ENCODE results near the gene SLC6A8. TPM values are rescaled to one million over a fixed set of nuclear protein-coding genes. Genes with fewer than 3 reads are reported as not detected.
"Not testable (repeated sequence)": the region's sequence is repeated elsewhere in the genome, so short reads cannot be mapped to it uniquely, and the experiment has no call there.

Gene SLC6A8
- polyA plus RNA-seq, 1 experiment: 6.9 TPM

DNA sequence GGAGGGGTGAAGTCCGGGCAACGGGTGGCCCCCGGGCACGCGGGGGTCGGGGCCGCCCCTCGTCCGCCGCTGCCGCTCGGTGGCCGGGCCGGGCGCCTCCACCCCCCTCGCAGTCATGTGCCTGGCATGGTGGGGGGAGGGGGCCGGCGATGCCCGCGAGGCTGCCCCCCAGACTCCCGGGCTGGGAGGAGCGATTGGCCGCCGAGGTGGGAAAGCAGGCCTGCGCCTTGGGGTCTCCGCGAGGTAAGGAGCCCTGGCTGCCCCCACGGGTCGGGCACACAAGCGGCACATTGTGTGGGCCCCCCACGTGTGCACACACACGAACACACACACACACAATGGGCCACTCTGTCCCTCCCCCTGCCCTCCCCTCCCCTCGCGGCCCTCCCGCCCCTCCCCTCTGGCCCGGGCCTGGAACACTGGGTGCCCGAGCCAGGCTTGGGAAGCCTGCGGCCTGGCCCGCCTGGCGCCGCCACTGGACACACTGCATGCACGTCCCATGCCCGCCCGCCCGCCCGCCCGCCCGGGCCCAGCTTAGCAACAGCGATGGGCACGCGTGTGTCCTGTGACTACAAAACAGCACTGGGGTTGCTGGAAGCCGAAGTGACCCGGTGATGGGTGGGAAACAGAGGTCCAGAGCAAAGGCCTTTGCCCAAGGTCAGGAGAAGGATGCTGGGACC, 1.3 kb downstream of the SLC6A8 start:
- H3K27ac ChIP-seq (ENCODE audit: low read depth, low read length): no peak overlapping the region
- CTCF ChIA-PET: no interaction called here
- POLR2A ChIA-PET: no interaction called here

DNA sequence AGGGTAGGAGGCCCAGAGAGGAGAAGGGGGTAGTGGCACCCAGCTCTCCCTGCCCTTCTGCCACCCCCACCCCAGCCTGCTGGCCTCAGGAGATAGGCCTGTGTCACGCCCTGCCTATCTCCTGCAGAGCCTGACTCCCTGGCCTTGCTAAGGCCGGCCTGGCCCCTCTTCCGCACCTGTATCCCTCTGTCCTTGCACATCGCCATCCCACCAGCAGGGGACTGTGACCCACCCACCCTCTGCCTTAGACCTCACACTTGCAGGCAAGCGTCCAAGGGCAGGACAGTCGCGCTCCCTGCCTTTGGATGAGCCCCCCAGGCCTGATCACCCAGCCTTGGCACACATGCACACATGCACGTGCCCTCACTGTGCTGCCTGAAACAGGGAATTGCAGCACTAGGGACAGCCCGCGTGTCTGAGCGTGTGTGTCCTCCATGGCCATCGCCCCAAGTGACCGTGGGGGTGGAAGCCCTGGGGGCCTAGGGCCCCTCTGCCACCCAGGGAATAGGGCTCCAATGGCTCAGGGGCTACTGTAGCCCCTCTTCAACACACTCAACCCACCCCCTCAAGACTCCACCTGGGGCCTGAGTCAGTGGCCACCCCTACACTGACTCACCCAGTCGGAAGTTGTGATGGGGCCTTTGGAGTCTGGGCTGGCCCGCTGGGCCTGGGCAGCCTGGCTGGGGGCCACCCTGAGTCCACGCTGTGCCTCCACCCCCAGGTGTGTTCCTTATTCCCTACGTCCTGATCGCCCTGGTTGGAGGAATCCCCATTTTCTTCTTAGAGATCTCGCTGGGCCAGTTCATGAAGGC, 2.1 kb downstream of the SLC6A8 start:
- no peaks in the 10 kb centered on the region for H3K9me3 ChIP-seq (ENCODE audit: control insufficient read depth, insufficient read depth, low read length)
- DNase-seq (ENCODE audit: low read depth, low spot score): no peak
- TF ChIP-seq, protein P1, sequence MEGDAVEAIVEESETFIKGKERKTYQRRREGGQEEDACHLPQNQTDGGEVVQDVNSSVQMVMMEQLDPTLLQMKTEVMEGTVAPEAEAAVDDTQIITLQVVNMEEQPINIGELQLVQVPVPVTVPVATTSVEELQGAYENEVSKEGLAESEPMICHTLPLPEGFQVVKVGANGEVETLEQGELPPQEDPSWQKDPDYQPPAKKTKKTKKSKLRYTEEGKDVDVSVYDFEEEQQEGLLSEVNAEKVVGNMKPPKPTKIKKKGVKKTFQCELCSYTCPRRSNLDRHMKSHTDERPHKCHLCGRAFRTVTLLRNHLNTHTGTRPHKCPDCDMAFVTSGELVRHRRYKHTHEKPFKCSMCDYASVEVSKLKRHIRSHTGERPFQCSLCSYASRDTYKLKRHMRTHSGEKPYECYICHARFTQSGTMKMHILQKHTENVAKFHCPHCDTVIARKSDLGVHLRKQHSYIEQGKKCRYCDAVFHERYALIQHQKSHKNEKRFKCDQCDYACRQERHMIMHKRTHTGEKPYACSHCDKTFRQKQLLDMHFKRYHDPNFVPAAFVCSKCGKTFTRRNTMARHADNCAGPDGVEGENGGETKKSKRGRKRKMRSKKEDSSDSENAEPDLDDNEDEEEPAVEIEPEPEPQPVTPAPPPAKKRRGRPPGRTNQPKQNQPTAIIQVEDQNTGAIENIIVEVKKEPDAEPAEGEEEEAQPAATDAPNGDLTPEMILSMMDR (IDR thresholded peaks at IDR 0.05; ENCODE audit: low read depth, low read length): no peak
- H3K27ac ChIP-seq (ENCODE audit: low read depth, low read length): no peak overlapping the region
- peak overlapping the region; percentile 53 for H3K4me3 ChIP-seq (ENCODE audit: low read depth, low read length)
- H3K27me3 ChIP-seq (ENCODE audit: control insufficient read depth, insufficient read depth, low read length): no peaks in the 10 kb centered on the region
- ChIA-PET POLR2A (no interaction called here), CTCF (no interaction called here)

More for the DNA sequence above, 1.3 kb downstream of the SLC6A8 start:
- TF ChIP-seq, protein P1 (IDR thresholded peaks at IDR 0.05; ENCODE audit: low read depth, low read length): no peak
- H3K27me3 ChIP-seq (ENCODE audit: control insufficient read depth, insufficient read depth, low read length): no peaks in the 10 kb centered on the region
- H3K4me3 ChIP-seq (ENCODE audit: low read depth, low read length): peak overlapping the region; percentile 53
- DNase-seq (ENCODE audit: low read depth, low spot score): no peak
- no peaks in the 10 kb centered on the region; the same call in 1 of the 2 replicates for H3K9me3 ChIP-seq (ENCODE audit: control insufficient read depth, insufficient read depth, low read length)

DNA sequence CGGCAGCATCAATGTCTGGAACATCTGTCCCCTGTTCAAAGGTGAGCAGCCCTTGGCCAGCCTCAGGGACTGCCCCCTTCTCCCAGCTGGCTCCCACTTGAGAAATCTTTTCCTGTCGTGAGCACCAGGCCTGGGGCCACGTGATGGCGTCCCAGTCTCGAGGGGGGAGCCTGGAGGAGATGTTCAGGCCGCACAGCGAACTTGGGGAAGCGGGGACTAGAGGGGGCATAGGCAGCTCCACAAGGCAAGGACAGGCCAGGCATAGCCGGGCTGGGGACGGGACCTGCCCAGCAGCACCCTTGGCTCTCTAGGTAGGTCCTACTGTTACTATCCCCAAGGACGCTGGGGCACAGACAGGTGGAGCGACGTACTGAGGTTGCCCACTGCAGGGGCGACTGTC, 2.7 kb downstream of the SLC6A8 start:
- no peak overlapping the region for H3K27ac ChIP-seq (ENCODE audit: low read depth, low read length)
- DNase-seq (ENCODE audit: low read depth, low spot score): no peak
- POLR2A ChIA-PET: no interaction called here
- no peak overlapping the region for H3K4me3 ChIP-seq (ENCODE audit: low read depth, low read length)
- CTCF ChIA-PET: no interaction called here
- no peaks in the 10 kb centered on the region for H3K9me3 ChIP-seq (ENCODE audit: control insufficient read depth, insufficient read depth, low read length)
- TF ChIP-seq, protein P1 (IDR thresholded peaks at IDR 0.05; ENCODE audit: low read depth, low read length): no peak
- H3K27me3 ChIP-seq (ENCODE audit: control insufficient read depth, insufficient read depth, low read length): no peaks in the 10 kb centered on the region

DNA sequence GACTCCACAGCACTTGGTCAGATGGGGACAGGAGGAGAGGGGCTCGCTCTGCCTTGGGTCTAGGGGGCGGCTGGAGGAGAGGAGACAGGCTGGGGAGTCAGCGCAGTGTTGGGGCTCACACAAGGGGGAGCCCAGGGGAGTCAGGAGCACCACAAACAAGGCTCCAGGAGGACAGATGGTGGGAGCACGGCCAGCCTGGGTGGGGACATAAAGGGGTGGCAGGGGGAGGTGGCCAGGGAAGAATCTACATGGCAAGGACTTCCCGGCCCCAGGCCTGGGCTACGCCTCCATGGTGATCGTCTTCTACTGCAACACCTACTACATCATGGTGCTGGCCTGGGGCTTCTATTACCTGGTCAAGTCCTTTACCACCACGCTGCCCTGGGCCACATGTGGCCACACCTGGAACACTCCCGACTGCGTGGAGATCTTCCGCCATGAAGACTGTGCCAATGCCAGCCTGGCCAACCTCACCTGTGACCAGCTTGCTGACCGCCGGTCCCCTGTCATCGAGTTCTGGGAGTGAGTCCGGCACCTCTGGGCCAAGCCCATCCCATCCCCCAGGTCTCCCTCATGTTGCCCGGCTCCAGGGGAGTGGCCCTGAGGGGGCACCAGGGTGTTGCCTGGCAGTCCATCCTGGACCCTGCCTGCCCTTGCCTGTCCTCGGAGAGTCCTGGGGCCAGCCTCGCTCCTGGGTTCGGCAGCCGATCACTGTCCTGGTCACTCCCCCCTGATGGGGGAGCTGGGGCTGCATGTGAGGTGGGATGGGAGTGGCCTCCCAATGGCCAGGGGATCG, 3.5 kb downstream of the SLC6A8 start:
- H3K9me3 ChIP-seq (ENCODE audit: control insufficient read depth, insufficient read depth, low read length); H3K27me3 ChIP-seq (ENCODE audit: control insufficient read depth, insufficient read depth, low read length); POLR2A ChIA-PET; H3K4me3 ChIP-seq (ENCODE audit: low read depth, low read length); DNase-seq (ENCODE audit: low read depth, low spot score); H3K27ac ChIP-seq (ENCODE audit: low read depth, low read length); CTCF ChIA-PET: not testable (repeated sequence)

DNA sequence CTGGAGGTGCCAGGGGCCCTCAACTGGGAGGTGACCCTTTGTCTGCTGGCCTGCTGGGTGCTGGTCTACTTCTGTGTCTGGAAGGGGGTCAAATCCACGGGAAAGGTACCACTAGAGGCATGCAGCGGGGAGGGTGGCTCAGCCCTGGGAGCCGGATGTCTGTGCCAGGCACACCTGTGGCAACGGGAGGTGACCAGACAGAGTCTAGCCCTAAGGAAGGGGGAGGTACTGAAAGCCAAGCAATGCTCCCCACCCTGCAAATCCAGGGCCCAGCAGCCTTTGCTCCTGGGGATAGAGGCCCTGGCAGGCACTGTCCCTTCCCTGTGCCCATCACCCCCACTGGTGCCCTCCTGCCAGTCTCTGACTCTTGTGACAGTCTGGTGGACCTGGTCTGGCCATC, 4.3 kb downstream of the SLC6A8 start:
- ChIA-PET CTCF (no interaction called here), POLR2A (no interaction called here)
- TF ChIP-seq, protein P1 (IDR thresholded peaks at IDR 0.05; ENCODE audit: low read depth, low read length): no peak
- H3K9me3 ChIP-seq (ENCODE audit: control insufficient read depth, insufficient read depth, low read length): no peaks in the 10 kb centered on the region
- no peak overlapping the region for H3K4me3 ChIP-seq (ENCODE audit: low read depth, low read length)
- H3K27me3 ChIP-seq (ENCODE audit: control insufficient read depth, insufficient read depth, low read length): no peaks in the 10 kb centered on the region
- H3K27ac ChIP-seq (ENCODE audit: low read depth, low read length): no peak overlapping the region
- no peak for DNase-seq (ENCODE audit: low read depth, low spot score)

Measured in AG04450 (cell line).